Psoas muscle (tissue), 8 donors: ENCODE measurements around the gene FAM184A. TPM values are rescaled to one million over a fixed set of nuclear protein-coding genes. Genes with fewer than 3 reads are reported as not detected.

Experiments used
- ATAC-seq, 4 donors: fragments of 200-7000 bp; cut with Tn5 transposase; one replicate each; pipeline ENCODE4 v1.9.1; 2020; ENCODE audit warnings: moderate library complexity in 3 of 4, mild to moderate bottlenecking in 2 of 4
- DNase-seq, 2 donors: peaks; one replicate each; pipeline ENCODE4 v3.0.0-alpha.2; 2020
- H3K27ac ChIP-seq: fragments of 200-600 bp; one replicate; pipeline ENCODE4 v1.8.0; 2022
- H3K27me3 ChIP-seq, 3 donors: fragments of 200-600 bp in 1 of 3; one replicate each; pipeline versions ENCODE4 v1.6.1 to v1.8.0; 2013 to 2022; ENCODE audit warnings: low read length in 2 of 3, mild to moderate bottlenecking in 2 of 3, moderate library complexity in 1 of 3; ENCODE audit not compliant: insufficient read depth in 3 of 3
- H3K36me3 ChIP-seq, 2 donors: fragments of 200-600 bp in 1 of 2; one replicate each; pipeline versions ENCODE4 v1.6.1 to v1.8.0; 2013 to 2022; ENCODE audit warnings: low read depth in 1 of 2, mild to moderate bottlenecking in 1 of 2, moderate library complexity in 1 of 2; ENCODE audit not compliant: insufficient read depth in 1 of 2
- H3K4me1 ChIP-seq: fragments of 200-600 bp; one replicate; pipeline ENCODE4 v1.8.0; 2022
- H3K4me3 ChIP-seq: fragments of 200-600 bp; one replicate; pipeline ENCODE4 v1.8.0; 2022; ENCODE audit warnings: mild to moderate bottlenecking
- H3K9me3 ChIP-seq: fragments of 200-600 bp; one replicate; pipeline ENCODE4 v1.8.0; 2022
- WGBS, 3 donors: extraction: QIAGEN DNeasy Blood & Tissue Kit; methylation state at CpG; one replicate each; pipeline versions ENCODE4 v1.1.6 to v1.1.7; 2013; 5-methylcytosine and 5-hydroxymethylcytosine counted together
- intact Hi-C, 2 donors: fragments of 100-400 bp; cut with DNase I; formaldehyde crosslinking; loops; one replicate each; pipeline versions ENCODE4 v1.11.0 to v1.14.2; 2022
- polyA plus RNA-seq, 3 donors: library from polyadenylated mRNA; stranded (reverse); fragments of 200-250 nt; gene quantifications; one replicate each; pipeline ENCODE4 v1.2.3, GENCODE V29; 2013
- total RNA-seq, 4 donors: library from RNA; stranded (reverse); fragmentation: NEBNext Ultra II Directional in 2 of 4; extraction: Animal tissue kit (Norgen Biotek cat#: 25700) in 2 of 4; gene quantifications; one replicate each; pipeline versions ENCODE4 v1.2.1 to v1.2.4, GENCODE V29; 2021 to 2023
- TF ChIP-seq, protein P1 (sequence below): fragments of 200-600 bp; IDR thresholded peaks from one replicate; pipeline ENCODE4 v1.8.0; 2022; ENCODE audit warnings: antibody characterized with exemption
- donor health status: healthy with polysubstance abuse.
- donor health status: DM: no; HTN: no; CAD: no; lungs with moderate emphysema.
- donor health status: Bipolar disorder and iron deficiency.
- donor health status: healthy.
- donor health status: DM: yes; HTN: yes; CAD: no.
- donor health status: DM: no; HTN: no; CAD: no.
- donor health status: DM: no; HTN: no; CAD: no.
- donor health status: DM: yes; HTN: yes; CAD: no.

Gene FAM184A
- total and polyA plus RNA-seq, 7 donors = 0.14 to 0.52 (median 0.39) TPM

DNA sequence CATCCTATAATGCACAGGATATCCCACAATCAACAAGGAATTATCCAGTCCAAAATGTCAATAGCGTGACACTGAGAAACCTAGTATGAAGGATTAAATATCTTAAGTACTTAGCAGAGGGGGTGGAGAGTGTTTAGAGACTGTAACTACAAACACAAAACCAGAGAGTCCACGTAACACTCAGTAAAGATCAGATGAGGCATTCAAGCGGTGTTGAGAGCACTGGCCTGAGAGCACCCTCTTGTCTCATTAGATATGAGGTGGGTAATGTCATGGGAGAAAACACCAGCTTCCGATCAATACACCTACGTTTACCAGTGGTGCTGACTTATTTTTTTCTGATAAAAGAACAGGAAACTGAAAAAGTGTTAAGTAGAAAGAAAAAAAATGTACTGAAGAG is 2.3 kb downstream of the FAM184A start:
- no peak for ATAC-seq
- H3K36me3 ChIP-seq = no peaks in the 10 kb centered on the region
- WGBS, 3 donors = 64 to 85% (median 71%) methylated on average over 5 of the region's 5 CpGs
- H3K9me3 ChIP-seq = no peaks in the 10 kb centered on the region
- peaks cover 0 to 22% (median 0%) of the 10 kb centered on the region in 3 donors for H3K27me3 ChIP-seq
- peaks cover 5% of the 10 kb centered on the region for H3K4me1 ChIP-seq
- TF ChIP-seq, protein P1, sequence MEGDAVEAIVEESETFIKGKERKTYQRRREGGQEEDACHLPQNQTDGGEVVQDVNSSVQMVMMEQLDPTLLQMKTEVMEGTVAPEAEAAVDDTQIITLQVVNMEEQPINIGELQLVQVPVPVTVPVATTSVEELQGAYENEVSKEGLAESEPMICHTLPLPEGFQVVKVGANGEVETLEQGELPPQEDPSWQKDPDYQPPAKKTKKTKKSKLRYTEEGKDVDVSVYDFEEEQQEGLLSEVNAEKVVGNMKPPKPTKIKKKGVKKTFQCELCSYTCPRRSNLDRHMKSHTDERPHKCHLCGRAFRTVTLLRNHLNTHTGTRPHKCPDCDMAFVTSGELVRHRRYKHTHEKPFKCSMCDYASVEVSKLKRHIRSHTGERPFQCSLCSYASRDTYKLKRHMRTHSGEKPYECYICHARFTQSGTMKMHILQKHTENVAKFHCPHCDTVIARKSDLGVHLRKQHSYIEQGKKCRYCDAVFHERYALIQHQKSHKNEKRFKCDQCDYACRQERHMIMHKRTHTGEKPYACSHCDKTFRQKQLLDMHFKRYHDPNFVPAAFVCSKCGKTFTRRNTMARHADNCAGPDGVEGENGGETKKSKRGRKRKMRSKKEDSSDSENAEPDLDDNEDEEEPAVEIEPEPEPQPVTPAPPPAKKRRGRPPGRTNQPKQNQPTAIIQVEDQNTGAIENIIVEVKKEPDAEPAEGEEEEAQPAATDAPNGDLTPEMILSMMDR = no peak
- H3K4me3 ChIP-seq = no peak overlapping the region
- DNase-seq = no peak
- intact Hi-C loops = no loop called here
- no peak overlapping the region for H3K27ac ChIP-seq

DNA sequence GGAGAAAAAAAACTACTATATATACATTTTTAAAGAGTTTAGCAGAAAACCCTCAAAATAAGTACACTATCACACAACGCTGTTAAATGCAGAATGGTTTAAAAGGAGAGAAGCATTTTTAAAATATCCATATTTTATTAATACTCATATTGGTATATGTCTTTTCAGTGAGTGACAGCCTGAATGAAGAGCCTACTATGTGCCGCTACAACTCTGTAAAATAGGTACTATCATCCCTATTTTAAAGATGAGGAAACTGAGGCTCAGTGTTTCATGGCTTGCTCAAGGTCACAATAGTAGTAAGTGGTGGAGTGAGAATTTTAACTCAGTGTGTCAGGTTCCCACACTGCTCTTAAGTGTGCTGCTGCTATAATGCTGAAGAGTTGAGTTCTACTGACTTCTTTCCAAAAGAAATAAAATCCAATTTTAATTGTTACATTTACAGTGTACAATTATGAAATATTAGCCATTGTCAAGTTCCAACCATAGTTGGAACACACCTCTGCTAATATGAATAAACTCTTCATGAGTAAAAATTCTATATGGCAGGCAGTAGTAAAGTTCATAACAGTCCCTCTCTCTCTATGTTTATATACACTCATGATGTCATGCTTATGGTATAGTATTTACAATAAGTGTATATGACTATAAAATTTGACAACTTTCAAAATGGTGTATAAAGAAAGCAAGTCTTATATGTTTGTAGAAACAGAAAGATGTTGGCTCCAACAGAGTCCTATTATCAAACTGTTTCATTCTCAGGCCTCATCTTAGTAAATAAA is 3.1 kb downstream of the FAM184A start:
- intact Hi-C loops = no loop called here
- no peak for DNase-seq
- TF ChIP-seq, protein P1 = no peak
- no peaks in the 10 kb centered on the region for H3K36me3 ChIP-seq
- no peak overlapping the region for H3K4me3 ChIP-seq
- 97 to 99% (median 97%) methylated on average over 2 of the region's 2 CpGs for WGBS, 3 donors
- no peaks in the 10 kb centered on the region for H3K9me3 ChIP-seq
- H3K27me3 ChIP-seq = peaks cover 0 to 22% (median 0%) of the 10 kb centered on the region in 3 donors
- ATAC-seq = no peak
- H3K4me1 ChIP-seq = peaks cover 5% of the 10 kb centered on the region
- H3K27ac ChIP-seq = no peak overlapping the region

DNA sequence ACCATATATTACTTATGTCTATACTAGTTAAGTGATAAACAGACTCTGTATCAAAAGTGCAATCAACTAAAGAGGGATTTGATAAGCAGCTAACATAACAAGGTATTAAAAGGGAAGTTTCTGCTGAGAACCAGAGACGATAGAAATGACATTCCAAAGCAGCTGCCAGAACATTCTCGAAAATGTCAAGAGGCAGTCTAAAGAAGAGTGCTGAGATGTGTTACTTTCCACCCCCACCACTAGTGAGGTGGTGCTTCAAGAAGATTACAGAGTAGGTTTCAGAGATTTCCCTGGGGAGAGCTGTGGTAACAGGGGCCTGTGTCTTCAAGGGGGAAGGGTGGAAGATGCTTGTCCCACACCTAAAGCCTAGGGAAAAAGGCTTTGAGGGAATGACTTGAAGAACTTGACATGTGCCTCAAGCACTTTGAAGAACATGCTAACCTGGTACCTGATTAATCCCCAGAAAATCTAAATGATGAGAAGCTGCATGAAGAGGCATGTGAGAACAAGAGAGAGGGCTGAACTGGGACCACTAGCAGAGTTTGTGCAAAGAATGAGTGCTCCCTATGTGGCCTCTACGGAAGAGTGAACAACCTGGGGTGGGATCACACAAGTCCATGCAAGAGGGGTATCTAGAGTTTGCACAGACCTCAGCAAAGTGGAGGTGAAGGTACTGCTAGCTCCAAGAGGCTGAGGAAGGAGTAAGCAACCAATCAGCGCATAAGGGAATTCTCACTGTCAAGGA is 5.0 kb downstream of the FAM184A start:
- TF ChIP-seq, protein P1 = no peak
- Histone ChIP-seq H3K4me1 (peaks cover 5% of the 10 kb centered on the region), H3K9me3 (no peaks in the 10 kb centered on the region), H3K27ac (no peak overlapping the region), H3K27me3 (peaks cover 0 to 22% (median 0%) of the 10 kb centered on the region in 3 donors), H3K4me3 (no peak overlapping the region), H3K36me3 (no peaks in the 10 kb centered on the region)
- 57 to 68% (median 60%) methylated on average over 4 of the region's 4 CpGs for WGBS, 3 donors
- ATAC-seq (no peak), DNase-seq (no peak)
- intact Hi-C loops = no loop called here

DNA sequence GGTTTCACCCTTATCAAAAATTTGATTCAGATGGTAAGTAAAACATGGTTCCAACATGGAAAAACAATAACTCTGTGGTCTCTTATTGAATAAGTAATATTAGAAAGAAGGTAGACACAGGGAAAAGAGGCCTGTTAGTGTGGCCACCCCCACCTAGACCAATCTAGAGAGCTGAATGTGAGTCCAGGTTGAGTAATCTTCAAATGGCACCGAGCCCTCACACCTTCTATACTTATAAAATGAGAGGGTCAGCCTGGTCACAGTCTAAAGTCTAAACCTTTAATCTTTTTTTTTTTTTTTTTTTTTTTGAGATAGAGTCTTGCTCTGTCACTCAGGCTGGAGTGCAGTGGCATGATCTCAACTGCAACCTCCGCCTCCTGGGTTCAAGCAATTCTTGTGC is 6.9 kb downstream of the FAM184A start:
- H3K27me3 ChIP-seq = peaks cover 0 to 4% (median 0%) of the 10 kb centered on the region in 3 donors
- TF ChIP-seq, protein P1 = no peak
- DNase-seq (no peak), ATAC-seq (no peak)
- H3K27ac ChIP-seq = no peak overlapping the region
- intact Hi-C loops = no loop called here
- 97 to 100% (median 97%) methylated on average over 2 of the region's 2 CpGs for WGBS, 3 donors
- no peaks in the 10 kb centered on the region for H3K9me3 ChIP-seq
- no peak overlapping the region for H3K4me3 ChIP-seq
- H3K36me3 ChIP-seq = no peaks in the 10 kb centered on the region
- no peaks in the 10 kb centered on the region for H3K4me1 ChIP-seq
